Stimulated activated memory B cell treated with anti-CD40 and anti-IgM and Interleukin-4, amounts not matched to agents 10 μg/mL and 1 μg/mL and 100 μg/mL, for 72 hours (primary cell): ENCODE data around the gene FGFR4.

ENCODE experiments used
- ATAC-seq: fragments of 150-1000 bp; cut with Tn5 transposase; 2 replicates; pipeline ENCODE4 v1.10.0; 2021
- H3K27ac Mint-ChIP-seq: one replicate; pipeline ENCODE4 v1.8.0; 2022; ENCODE audit warnings: mild to moderate bottlenecking, mixed read lengths
- H3K27me3 Mint-ChIP-seq: one replicate; pipeline ENCODE4 v1.8.0; 2022; ENCODE audit warnings: mixed read lengths
- H3K36me3 Mint-ChIP-seq: one replicate; pipeline ENCODE4 v1.8.0; 2022; ENCODE audit warnings: mixed read lengths
- H3K4me1 Mint-ChIP-seq: one replicate; pipeline ENCODE4 v1.8.0; 2022; ENCODE audit warnings: mixed read lengths
- H3K4me3 Mint-ChIP-seq: one replicate; pipeline ENCODE4 v1.8.0; 2022; ENCODE audit warnings: mild to moderate bottlenecking, moderate library complexity, mixed read lengths
- H3K9me3 Mint-ChIP-seq: one replicate; pipeline ENCODE4 v1.8.0; 2022; ENCODE audit warnings: mixed read lengths

FGFR4 gene

GRCh38 chr5:177071666-177072385, 14.9 kb upstream of the FGFR4 start:
- peak; percentile 91 for ATAC-seq
- Mint-ChIP-seq H3K9me3 (no peaks in the 10 kb centered on the region), H3K27ac (peak overlapping the region; percentile 51), H3K27me3 (no peaks in the 10 kb centered on the region), H3K4me1 (peaks cover 35% of the 10 kb centered on the region), H3K36me3 (no peaks in the 10 kb centered on the region), H3K4me3 (peak overlapping the region; percentile 70)

DNA sequence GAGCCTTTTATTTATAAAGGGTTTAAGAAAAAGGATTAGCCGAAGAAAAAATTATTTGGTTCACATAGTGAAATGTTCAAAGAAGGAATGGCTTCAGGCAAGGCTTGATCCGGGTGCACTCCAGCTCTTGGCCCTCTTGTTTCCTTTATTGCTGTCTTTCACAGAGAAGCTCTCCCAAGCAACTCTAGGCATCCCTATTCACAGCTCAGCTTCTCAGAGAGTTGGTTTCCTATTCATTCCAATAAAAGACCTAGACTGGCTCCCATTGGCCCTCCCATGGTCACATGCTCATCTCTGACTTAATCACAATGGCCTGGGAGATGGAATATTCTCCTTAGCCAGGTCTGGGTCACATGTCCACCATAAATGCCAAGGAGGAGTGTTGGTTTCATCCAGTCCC, 9.4 kb upstream of the FGFR4 start:
- H3K4me1 Mint-ChIP-seq: peaks cover 8% of the 10 kb centered on the region
- ATAC-seq: no peak
- no peak overlapping the region for H3K4me3 Mint-ChIP-seq
- H3K27me3 Mint-ChIP-seq: peaks cover under 1% of the 10 kb centered on the region
- no peaks in the 10 kb centered on the region for H3K36me3 Mint-ChIP-seq
- no peaks in the 10 kb centered on the region for H3K9me3 Mint-ChIP-seq
- no peak overlapping the region for H3K27ac Mint-ChIP-seq

DNA sequence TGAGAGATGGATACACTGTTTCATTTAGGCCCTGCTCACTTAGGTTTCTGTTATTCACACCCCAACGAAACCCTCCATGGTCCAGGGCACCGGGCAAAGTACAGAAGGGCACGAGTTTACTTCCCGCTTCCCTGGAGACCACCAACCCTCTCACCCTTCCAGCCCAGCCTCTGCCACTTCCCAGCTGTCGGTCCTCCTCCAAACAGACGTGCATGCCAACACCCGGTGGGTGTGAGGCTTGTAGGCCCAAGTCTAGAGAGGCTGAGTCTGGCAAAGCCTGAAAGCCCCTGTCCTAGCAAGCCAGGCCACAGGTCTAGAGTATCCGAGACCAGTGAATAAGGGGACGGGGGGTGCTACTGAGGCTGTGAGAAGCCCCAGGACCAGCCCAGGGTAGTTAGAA, 7.1 kb upstream of the FGFR4 start:
- Mint-ChIP-seq H3K27ac (no peak overlapping the region), H3K27me3 (peaks cover 19% of the 10 kb centered on the region), H3K9me3 (no peaks in the 10 kb centered on the region), H3K4me3 (no peak overlapping the region), H3K36me3 (no peaks in the 10 kb centered on the region), H3K4me1 (no peaks in the 10 kb centered on the region)
- no peak for ATAC-seq

DNA sequence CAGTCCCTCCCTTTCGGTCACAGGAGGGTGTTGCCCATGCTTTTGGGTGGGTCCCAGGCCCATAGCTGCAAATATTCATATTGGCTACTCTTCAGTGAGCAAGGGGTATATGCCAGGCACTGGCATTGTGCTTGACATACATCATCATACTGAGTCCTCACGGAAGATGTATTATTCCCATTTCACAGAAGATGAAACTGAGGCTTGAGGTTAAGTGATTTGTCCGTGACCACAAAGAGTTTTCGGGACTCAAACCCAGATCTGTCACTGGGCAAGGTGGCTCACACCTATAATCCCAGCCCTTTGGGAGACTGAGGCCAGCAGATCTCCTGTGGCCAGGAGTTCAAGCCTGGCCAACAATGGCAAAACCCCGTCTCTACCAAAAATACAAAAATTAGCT, 6.5 kb upstream of the FGFR4 start:
- Mint-ChIP-seq H3K9me3 (no peaks in the 10 kb centered on the region), H3K27me3 (peaks cover 19% of the 10 kb centered on the region), H3K27ac (no peak overlapping the region), H3K36me3 (no peaks in the 10 kb centered on the region), H3K4me3 (no peak overlapping the region), H3K4me1 (peaks cover 1% of the 10 kb centered on the region)
- no peak for ATAC-seq

- Mint-ChIP-seq H3K36me3 (no peaks in the 10 kb centered on the region), H3K9me3 (no peaks in the 10 kb centered on the region), H3K27me3 (peaks cover 19% of the 10 kb centered on the region), H3K4me3 (no peak overlapping the region), H3K27ac (no peak overlapping the region), H3K4me1 (peaks cover 13% of the 10 kb centered on the region)
- no peak for ATAC-seq
These were observed 4.9 kb upstream of the FGFR4 start for GRCh38 chr5:177081859-177082258.

DNA sequence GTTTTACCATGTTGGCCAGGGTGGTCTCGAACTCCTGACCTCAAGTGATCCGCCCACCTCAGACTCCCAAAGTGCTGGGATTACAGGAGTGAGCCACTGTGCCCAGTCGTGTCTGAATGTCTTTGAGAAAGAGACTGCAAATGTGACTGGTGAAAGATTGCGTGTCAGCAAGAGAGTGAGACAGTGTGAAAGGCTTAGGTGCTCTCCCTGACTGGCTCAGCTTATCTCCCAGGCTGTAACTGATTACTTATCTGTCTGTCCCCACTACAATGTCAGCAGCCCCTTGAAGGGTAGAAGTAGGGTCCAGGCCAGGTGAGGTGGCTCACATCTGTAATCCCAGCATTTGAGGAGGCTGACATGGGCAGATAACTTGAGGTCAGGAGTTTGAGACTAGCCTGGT, 3.4 kb upstream of the FGFR4 start:
- peaks cover 19% of the 10 kb centered on the region for H3K4me1 Mint-ChIP-seq
- H3K9me3 Mint-ChIP-seq: no peaks in the 10 kb centered on the region
- no peak overlapping the region for H3K4me3 Mint-ChIP-seq
- peaks cover 28% of the 10 kb centered on the region for H3K27me3 Mint-ChIP-seq
- ATAC-seq: no peak
- H3K27ac Mint-ChIP-seq: no peak overlapping the region
- H3K36me3 Mint-ChIP-seq: no peaks in the 10 kb centered on the region

GRCh38 chr5:177084175-177084574, 2.5 kb upstream of the FGFR4 start:
- no peak overlapping the region for H3K4me3 Mint-ChIP-seq
- H3K27ac Mint-ChIP-seq: no peak overlapping the region
- no peaks in the 10 kb centered on the region for H3K9me3 Mint-ChIP-seq
- no peaks in the 10 kb centered on the region for H3K36me3 Mint-ChIP-seq
- ATAC-seq: no peak
- peaks cover 19% of the 10 kb centered on the region for H3K4me1 Mint-ChIP-seq
- H3K27me3 Mint-ChIP-seq: peaks cover 28% of the 10 kb centered on the region

DNA sequence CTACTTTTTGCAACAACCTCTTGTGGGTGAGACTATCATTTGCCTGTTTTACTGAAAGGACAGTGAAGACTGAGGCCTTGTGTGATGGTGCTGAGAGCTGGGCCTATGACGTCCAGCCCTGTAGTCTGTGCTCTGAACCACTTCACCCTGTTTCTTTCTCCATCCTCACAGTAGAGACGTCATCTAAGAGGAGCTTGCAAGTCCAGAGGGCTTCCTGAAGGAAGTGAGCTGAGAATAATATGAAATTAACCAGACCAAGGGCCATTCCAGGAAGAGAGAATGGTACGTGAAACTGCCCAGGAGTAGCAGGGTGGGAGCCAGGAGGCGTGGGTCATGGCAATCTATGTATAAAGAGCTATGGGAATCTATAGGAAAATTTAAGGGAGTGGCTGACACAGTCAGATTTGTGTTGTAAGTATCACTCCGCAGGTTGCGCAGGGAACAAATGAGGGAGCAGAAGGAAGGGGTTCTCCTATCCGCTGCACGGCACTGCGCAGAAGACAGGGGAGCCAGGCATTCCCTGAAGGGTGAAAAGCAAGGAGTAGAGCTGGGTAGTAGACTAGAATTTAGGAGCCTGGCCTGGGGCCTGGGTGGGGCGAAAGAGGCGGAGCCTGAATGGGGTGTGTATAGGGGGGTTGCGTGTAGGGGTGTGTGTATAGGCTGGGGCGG, 596 bp upstream of the FGFR4 start:
- Mint-ChIP-seq H3K36me3 (no peaks in the 10 kb centered on the region), H3K27ac (no peak overlapping the region), H3K4me1 (peaks cover 19% of the 10 kb centered on the region)

GRCh38 chr5:177087398-177088005, 787 bp downstream of the FGFR4 start:
- Mint-ChIP-seq H3K27ac (no peak overlapping the region), H3K4me1 (peaks cover 19% of the 10 kb centered on the region), H3K9me3 (no peaks in the 10 kb centered on the region), H3K36me3 (no peaks in the 10 kb centered on the region), H3K27me3 (peaks cover 27% of the 10 kb centered on the region), H3K4me3 (no peak overlapping the region)
- no peak for ATAC-seq

More for the DNA sequence above, 596 bp upstream of the FGFR4 start:
- Mint-ChIP-seq H3K9me3 (no peaks in the 10 kb centered on the region), H3K27me3 (peaks cover 28% of the 10 kb centered on the region), H3K4me3 (peak overlapping the region; percentile 64)
- ATAC-seq: no peak

- Mint-ChIP-seq H3K9me3 (no peaks in the 10 kb centered on the region), H3K4me3 (no peak overlapping the region), H3K36me3 (no peaks in the 10 kb centered on the region), H3K27me3 (peaks cover 10% of the 10 kb centered on the region), H3K4me1 (peaks cover 19% of the 10 kb centered on the region), H3K27ac (no peak overlapping the region)
- ATAC-seq: no peak
These were observed 2.4 kb downstream of the FGFR4 start for GRCh38 chr5:177089127-177089526.

DNA sequence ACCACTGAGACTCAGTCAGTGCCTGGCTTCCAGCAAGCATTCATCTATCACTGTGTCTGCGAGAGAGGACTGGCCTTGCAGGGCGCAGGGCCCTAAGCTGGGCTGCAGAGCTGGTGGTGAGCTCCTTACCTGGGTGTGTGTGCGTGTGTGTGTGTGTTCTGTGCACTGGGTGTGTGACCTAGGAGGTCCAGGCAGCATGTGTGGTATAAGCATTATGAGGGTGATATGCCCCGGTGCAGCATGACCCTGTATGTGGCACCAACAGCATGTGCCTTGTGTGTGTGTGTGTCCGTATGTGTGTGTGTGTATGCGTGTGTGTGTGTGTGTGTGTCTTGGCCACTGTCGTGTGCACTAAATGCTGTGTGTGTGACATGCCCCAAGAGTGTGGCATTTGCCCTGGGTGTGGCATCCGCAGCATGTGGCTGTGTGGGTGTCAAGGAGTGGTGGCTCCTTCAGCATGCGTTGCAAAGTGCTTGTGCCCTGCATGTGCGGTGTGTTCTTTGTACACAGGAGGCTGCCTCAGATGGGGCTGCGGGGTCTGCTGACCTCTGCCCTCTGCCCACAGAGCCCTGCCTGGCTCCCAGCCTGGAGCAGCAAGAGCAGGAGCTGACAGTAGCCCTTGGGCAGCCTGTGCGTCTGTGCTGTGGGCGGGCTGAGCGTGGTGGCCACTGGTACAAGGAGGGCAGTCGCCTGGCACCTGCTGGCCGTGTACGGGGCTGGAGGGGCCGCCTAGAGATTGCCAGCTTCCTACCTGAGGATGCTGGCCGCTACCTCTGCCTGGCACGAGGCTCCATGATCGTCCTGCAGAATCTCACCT, 3.3 kb downstream of the FGFR4 start:
- peaks cover 9% of the 10 kb centered on the region for H3K27me3 Mint-ChIP-seq
- H3K4me1 Mint-ChIP-seq: peaks cover 19% of the 10 kb centered on the region
- ATAC-seq: no peak
- H3K9me3 Mint-ChIP-seq: no peaks in the 10 kb centered on the region
- H3K36me3 Mint-ChIP-seq: no peaks in the 10 kb centered on the region
- H3K4me3 Mint-ChIP-seq: no peak overlapping the region
- no peak overlapping the region for H3K27ac Mint-ChIP-seq

GRCh38 chr5:177090813-177091212, 4.1 kb downstream of the FGFR4 start:
- Mint-ChIP-seq H3K4me1 (peaks cover 14% of the 10 kb centered on the region), H3K4me3 (no peak overlapping the region), H3K27ac (no peak overlapping the region), H3K27me3 (peaks cover 9% of the 10 kb centered on the region), H3K36me3 (no peaks in the 10 kb centered on the region), H3K9me3 (no peaks in the 10 kb centered on the region)
- no peak for ATAC-seq

DNA sequence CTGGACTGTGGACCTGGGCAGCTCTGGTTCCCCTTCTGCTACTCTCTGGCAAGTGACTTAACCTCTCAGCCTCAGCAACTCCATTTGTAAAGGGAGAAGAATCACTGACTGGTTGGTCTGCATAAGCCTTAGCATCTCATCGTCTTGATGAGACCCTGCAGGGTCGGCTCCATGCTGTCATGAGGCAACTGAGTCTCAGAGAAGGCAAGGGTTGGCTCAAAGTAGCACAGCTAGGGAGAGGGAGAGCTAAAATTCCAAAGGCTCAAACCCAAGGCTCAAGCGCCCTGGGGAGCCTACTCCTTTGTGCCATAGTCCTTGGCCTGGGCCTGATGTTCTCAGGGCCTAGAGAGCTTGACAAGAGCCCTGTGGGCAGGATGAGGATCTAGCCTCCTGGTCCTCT, 4.5 kb downstream of the FGFR4 start:
- Mint-ChIP-seq H3K4me1 (peaks cover 9% of the 10 kb centered on the region), H3K36me3 (no peaks in the 10 kb centered on the region), H3K9me3 (no peaks in the 10 kb centered on the region), H3K27me3 (peaks cover 9% of the 10 kb centered on the region), H3K27ac (no peak overlapping the region), H3K4me3 (no peak overlapping the region)
- no peak for ATAC-seq

- Mint-ChIP-seq H3K4me3 (no peak overlapping the region), H3K9me3 (no peaks in the 10 kb centered on the region), H3K27ac (no peak overlapping the region), H3K36me3 (no peaks in the 10 kb centered on the region), H3K27me3 (peaks cover 7% of the 10 kb centered on the region), H3K4me1 (peaks cover 4% of the 10 kb centered on the region)
- no peak for ATAC-seq
These were observed 5.7 kb downstream of the FGFR4 start for GRCh38 chr5:177092178-177093081.
